Neural progenitor cell (in vitro differentiated cells): Measurements from ENCODE around the gene SPSB3. TPM values are rescaled to one million over a fixed set of nuclear protein-coding genes. Genes with fewer than 3 reads are reported as not detected.
A peak's percentile ranks its signal among the peaks of the same experiment; 100 is the strongest.

Source experiments
- DNase-seq: peaks from one replicate; pipeline ENCODE4 v3.0.0-alpha.2; 2016; ENCODE audit warnings: low spot score
- H2AFZ ChIP-seq: fragments of 200-600 bp; sonication (generic); replicated peaks from 2 replicates; pipeline ENCODE4 v1.6.1; 2016; ENCODE audit warnings: antibody characterized with exemption
- H3F3A ChIP-seq: fragments of 200-600 bp; sonication (generic); 2 replicates; pipeline ENCODE4 v1.6.1; 2016; ENCODE audit warnings: antibody characterized with exemption, low read depth
- H3K27ac ChIP-seq: fragments of 200-600 bp; sonication (generic); 2 replicates; pipeline ENCODE4 v1.5.1; 2016; ENCODE audit warnings: mild to moderate bottlenecking
- H3K27me3 ChIP-seq: fragments of 200-600 bp; sonication (generic); 2 replicates; pipeline ENCODE4 v1.6.1; 2016; ENCODE audit warnings: mild to moderate bottlenecking, moderate library complexity
- H3K36me3 ChIP-seq: fragments of 200-600 bp; sonication (generic); 2 replicates; pipeline ENCODE4 v1.5.1; 2016
- H3K4me1 ChIP-seq: fragments of 200-600 bp; sonication (generic); 2 replicates; pipeline ENCODE4 v1.6.1; 2016; ENCODE audit warnings: mixed run types
- H3K4me2 ChIP-seq: fragments of 200-600 bp; sonication (generic); 2 replicates; pipeline ENCODE4 v1.6.1; 2016
- H3K4me3 ChIP-seq: fragments of 200-600 bp; sonication (generic); 2 replicates; pipeline ENCODE4 v1.5.1; 2016
- H3K79me2 ChIP-seq: fragments of 200-600 bp; sonication (generic); 2 replicates; pipeline ENCODE4 v1.6.1; 2016; ENCODE audit warnings: low read depth
- H3K9ac ChIP-seq: fragments of 200-600 bp; sonication (generic); 2 replicates; pipeline ENCODE4 v1.6.1; 2016
- H3K9me3 ChIP-seq: fragments of 200-600 bp; sonication (generic); 2 replicates; pipeline ENCODE4 v1.5.1; 2016; ENCODE audit warnings: low read depth
- H4K20me1 ChIP-seq: fragments of 200-600 bp; sonication (generic); 2 replicates; pipeline ENCODE4 v1.6.1; 2016; ENCODE audit warnings: low read depth
- H3K27ac Mint-ChIP-seq: 3 replicates; pipeline ENCODE4 v1.8.0; 2021; ENCODE audit warnings: mixed read lengths
- H3K27me3 Mint-ChIP-seq: 2 replicates; pipeline ENCODE4 v1.8.0; 2022; ENCODE audit warnings: low read depth, mild to moderate bottlenecking, inconsistent platforms, moderate library complexity, mixed read lengths; ENCODE audit not compliant: insufficient read depth
- H3K36me3 Mint-ChIP-seq: 3 replicates; pipeline ENCODE4 v1.8.0; 2021; ENCODE audit warnings: mixed read lengths
- H3K4me1 Mint-ChIP-seq: 3 replicates; pipeline ENCODE4 v1.8.0; 2021; ENCODE audit warnings: mixed read lengths
- H3K4me3 Mint-ChIP-seq: 3 replicates; pipeline ENCODE4 v1.8.0; 2021; ENCODE audit warnings: mild to moderate bottlenecking, moderate library complexity, mixed read lengths
- H3K9me3 Mint-ChIP-seq: 3 replicates; pipeline ENCODE4 v1.8.0; 2020; ENCODE audit warnings: mixed read lengths
- EZH2 ChIP-seq: fragments of 200-600 bp; sonication (generic); IDR thresholded peaks from 2 replicates; pipeline ENCODE4 v1.6.1; 2017; ENCODE audit warnings: antibody characterized with exemption, mild to moderate bottlenecking, moderate library complexity
- EZH2phosphoT487 ChIP-seq: fragments of 200-600 bp; sonication (generic); IDR thresholded peaks from 2 replicates; pipeline ENCODE4 v1.6.1; 2017; ENCODE audit warnings: antibody characterized with exemption
- total RNA-seq: library from RNA; depleted of rRNA; stranded (reverse); fragments of >200 nt; gene quantifications from 2 replicates; pipeline ENCODE4 v1.2.3, GENCODE V29; 2015; ENCODE audit warnings: low replicate concordance
- TF ChIP-seq, protein P1 (sequence below): fragments of 200-600 bp; sonication (generic); IDR thresholded peaks from 2 replicates; pipeline ENCODE4 v1.5.1; 2017; ENCODE audit warnings: antibody characterized with exemption, mild to moderate bottlenecking

SPSB3 gene
- total RNA-seq, 1 donor from 2014 or later, result 18.7 TPM

DNA sequence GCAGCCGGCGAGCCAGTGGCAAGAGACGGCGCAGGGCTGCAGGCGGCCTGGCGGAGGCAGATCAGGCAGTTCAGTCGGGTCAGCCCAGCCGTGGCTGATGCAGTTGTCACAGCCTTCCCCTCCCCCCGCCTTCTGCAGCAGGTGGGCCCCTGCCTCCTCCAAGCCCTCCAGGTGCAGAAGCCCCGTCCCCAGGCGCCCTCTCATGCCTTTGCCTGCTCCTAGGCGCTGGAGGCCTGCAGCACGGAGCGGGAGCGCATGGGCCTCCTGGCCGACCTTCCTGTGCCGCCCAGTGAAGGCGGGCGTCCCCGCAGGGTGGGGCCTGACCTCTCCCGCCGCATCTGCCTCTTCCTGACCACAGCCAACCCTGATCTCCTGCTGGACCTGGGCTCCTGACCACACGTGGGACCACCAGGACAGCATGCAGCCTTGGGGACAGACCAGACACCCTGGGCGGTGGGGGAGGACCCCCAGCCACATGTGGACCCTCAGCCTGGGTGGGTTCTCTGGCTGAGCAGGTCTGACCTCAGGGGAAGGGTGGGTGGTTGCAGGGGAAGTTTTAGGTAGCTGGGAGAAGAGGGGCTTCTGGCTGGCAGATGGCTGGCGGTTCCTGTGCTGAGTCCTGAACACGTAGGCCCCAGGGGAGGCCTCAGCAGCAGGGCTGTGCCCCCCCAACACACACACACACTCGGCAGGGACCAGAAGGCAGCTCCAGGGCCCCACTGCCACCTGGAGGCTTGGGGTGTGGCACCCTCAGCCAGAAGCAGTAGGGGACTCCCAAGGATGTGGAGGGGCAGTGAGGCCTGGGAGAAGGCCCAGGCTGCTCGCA lies 6.3 kb downstream of the SPSB3 start:
- H3K36me3 ChIP-seq, result no peaks in the 10 kb centered on the region
- H3K4me3 ChIP-seq, result no peak overlapping the region
- H3K4me1 ChIP-seq, result peaks cover 6% of the 10 kb centered on the region
- H3K27ac ChIP-seq, result no peak overlapping the region
- peaks cover 37% of the 10 kb centered on the region for H4K20me1 ChIP-seq
- no peaks in the 10 kb centered on the region for H3K9me3 ChIP-seq
- no peaks in the 10 kb centered on the region for H3K27me3 ChIP-seq
- Mint-ChIP-seq H3K4me3 (peak overlapping the region; percentile 50), H3K4me1 (peaks cover 10% of the 10 kb centered on the region), H3K27me3 (peaks cover 5% of the 10 kb centered on the region), H3K27ac (no peak overlapping the region), H3K36me3 (peaks cover 3% of the 10 kb centered on the region), H3K9me3 (no peaks in the 10 kb centered on the region)
- H3K4me2 ChIP-seq, result no peak overlapping the region
- no peak for DNase-seq
- H2AFZ ChIP-seq, result no peak overlapping the region
- TF ChIP-seq EZH2 (no peak), EZH2phosphoT487 (no peak)
- TF ChIP-seq, protein P1, sequence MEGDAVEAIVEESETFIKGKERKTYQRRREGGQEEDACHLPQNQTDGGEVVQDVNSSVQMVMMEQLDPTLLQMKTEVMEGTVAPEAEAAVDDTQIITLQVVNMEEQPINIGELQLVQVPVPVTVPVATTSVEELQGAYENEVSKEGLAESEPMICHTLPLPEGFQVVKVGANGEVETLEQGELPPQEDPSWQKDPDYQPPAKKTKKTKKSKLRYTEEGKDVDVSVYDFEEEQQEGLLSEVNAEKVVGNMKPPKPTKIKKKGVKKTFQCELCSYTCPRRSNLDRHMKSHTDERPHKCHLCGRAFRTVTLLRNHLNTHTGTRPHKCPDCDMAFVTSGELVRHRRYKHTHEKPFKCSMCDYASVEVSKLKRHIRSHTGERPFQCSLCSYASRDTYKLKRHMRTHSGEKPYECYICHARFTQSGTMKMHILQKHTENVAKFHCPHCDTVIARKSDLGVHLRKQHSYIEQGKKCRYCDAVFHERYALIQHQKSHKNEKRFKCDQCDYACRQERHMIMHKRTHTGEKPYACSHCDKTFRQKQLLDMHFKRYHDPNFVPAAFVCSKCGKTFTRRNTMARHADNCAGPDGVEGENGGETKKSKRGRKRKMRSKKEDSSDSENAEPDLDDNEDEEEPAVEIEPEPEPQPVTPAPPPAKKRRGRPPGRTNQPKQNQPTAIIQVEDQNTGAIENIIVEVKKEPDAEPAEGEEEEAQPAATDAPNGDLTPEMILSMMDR, result no peak
- H3K79me2 ChIP-seq, result peaks cover 30% of the 10 kb centered on the region
- H3F3A ChIP-seq, result peaks cover 6% of the 10 kb centered on the region
- H3K9ac ChIP-seq, result no peak overlapping the region

DNA sequence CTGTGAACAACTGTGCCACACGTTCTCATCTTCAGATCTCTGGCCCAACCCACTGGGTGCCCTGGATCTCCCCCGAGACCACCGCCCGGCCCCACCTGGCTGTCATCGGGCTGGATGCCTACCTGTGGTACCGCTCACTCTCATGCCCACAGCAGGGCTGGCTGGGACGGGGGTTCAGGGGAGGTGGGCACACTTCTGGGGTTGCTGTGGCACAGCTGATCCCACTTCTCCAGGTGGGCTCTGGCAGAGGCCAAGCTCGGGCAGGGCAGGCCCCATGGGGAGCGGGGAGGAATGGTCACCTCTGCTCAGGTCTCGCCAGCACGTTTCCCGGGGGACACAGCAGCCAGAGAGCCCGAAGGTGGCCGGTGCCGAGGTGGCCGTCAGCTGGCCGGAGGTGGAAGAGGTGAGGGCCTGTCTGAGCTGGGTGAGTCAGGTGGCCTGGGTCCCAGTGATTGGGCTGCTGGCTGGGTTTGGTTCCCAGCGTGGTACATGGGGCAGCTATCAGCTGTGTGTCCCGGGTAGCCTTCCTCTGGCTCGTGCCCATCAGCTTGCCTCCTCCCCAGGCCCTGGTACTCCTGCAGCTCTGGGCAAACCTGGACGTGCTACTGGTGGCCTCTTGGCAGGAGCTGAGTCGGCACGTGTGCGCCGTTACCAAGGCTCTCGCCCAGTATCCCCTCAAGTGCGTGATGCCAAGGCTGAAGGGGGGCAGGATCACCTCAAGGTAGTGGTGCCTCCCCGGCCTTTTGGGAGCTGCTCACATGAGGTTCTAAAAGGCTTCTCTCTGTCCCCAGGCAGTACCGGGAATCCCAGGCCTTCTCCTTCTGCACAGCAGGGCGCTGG lies 7.1 kb downstream of the SPSB3 start:
- Mint-ChIP-seq H3K36me3 (peaks cover 3% of the 10 kb centered on the region), H3K9me3 (no peaks in the 10 kb centered on the region), H3K4me1 (peaks cover 10% of the 10 kb centered on the region), H3K27ac (no peak overlapping the region), H3K27me3 (peaks cover 5% of the 10 kb centered on the region), H3K4me3 (peak overlapping the region; percentile 58)
- H3K27ac ChIP-seq, result no peak overlapping the region
- H2AFZ ChIP-seq, result no peak overlapping the region
- no peaks in the 10 kb centered on the region for H3K27me3 ChIP-seq
- no peaks in the 10 kb centered on the region for H3K9me3 ChIP-seq
- no peak for TF ChIP-seq EZH2phosphoT487
- TF ChIP-seq, protein P1, result no peak
- no peak for TF ChIP-seq EZH2
- H4K20me1 ChIP-seq, result peaks cover 38% of the 10 kb centered on the region
- H3K9ac ChIP-seq, result no peak overlapping the region
- no peak for DNase-seq
- H3K4me1 ChIP-seq, result peaks cover 5% of the 10 kb centered on the region
- H3K36me3 ChIP-seq, result no peaks in the 10 kb centered on the region
- peaks cover 3% of the 10 kb centered on the region for H3F3A ChIP-seq
- no peak overlapping the region for H3K4me2 ChIP-seq
- H3K79me2 ChIP-seq, result peaks cover 25% of the 10 kb centered on the region
- H3K4me3 ChIP-seq, result no peak overlapping the region

DNA sequence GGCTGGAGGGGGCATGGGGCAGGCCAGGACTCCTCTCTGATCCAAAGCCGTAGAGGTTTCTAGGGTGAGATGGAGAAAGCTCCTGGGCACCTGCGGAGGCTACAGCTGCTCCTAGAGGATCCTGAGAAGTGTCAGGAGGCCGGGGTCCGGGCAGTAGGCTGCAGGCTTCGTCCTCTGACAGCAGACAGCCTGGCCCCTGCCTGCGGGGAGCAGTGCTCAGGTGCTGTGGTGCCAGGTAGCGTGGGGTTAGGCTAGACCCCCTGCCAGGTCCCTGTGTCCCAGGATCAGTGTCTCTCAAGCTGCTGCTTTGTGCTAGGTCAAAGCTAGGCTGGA lies 8.0 kb downstream of the SPSB3 start:
- peaks cover 42% of the 10 kb centered on the region for H4K20me1 ChIP-seq
- no peak overlapping the region for H3K27ac Mint-ChIP-seq
- DNase-seq, result no peak
- H3K27me3 ChIP-seq, result no peaks in the 10 kb centered on the region
- H3K4me1 ChIP-seq, result peaks cover 5% of the 10 kb centered on the region
- H3K36me3 ChIP-seq, result no peaks in the 10 kb centered on the region
- H2AFZ ChIP-seq, result no peak overlapping the region
- peak overlapping the region; percentile 97 for H3K4me3 Mint-ChIP-seq
- no peak overlapping the region for H3K27ac ChIP-seq
- H3K36me3 Mint-ChIP-seq, result peaks cover 3% of the 10 kb centered on the region
- peak overlapping the region; percentile 83 for H3K4me3 ChIP-seq
- peaks cover 7% of the 10 kb centered on the region for H3F3A ChIP-seq
- peaks cover 3% of the 10 kb centered on the region for H3K27me3 Mint-ChIP-seq
- TF ChIP-seq, protein P1, result no peak
- TF ChIP-seq EZH2 (no peak), EZH2phosphoT487 (no peak)
- H3K4me2 ChIP-seq, result peak overlapping the region; percentile 95
- H3K9me3 ChIP-seq, result no peaks in the 10 kb centered on the region
- peaks cover 25% of the 10 kb centered on the region for H3K79me2 ChIP-seq
- H3K4me1 Mint-ChIP-seq, result peaks cover 10% of the 10 kb centered on the region
- H3K9me3 Mint-ChIP-seq, result no peaks in the 10 kb centered on the region
- no peak overlapping the region for H3K9ac ChIP-seq
